Right lobe of liver (tissue), 4 donors: ENCODE data around the gene TBCB.

Experiments used
- POLR2A ChIP-seq: fragments of 450-650 bp; IDR thresholded peaks from one replicate; pipeline ENCODE4 v1.6.1; 2017; ENCODE audit warnings: antibody characterized with exemption, mild to moderate bottlenecking
- TF ChIP-seq, protein P1 (sequence below), 4 donors: fragments of 200-600 bp in 3 of 4; fragments of 450-650 bp in 1 of 4; IDR thresholded peaks; one replicate each; pipeline versions ENCODE4 v1.5.1 to v1.8.0; 2016 to 2022; ENCODE audit warnings: antibody characterized with exemption in 4 of 4, mild to moderate bottlenecking in 2 of 4
- donor health status: DM: no; HTN: no; CAD: no.
- donor health status: DM: no; HTN: no; CAD: no.
- donor health status: DM: no; HTN: yes; CAD: no.

DNA sequence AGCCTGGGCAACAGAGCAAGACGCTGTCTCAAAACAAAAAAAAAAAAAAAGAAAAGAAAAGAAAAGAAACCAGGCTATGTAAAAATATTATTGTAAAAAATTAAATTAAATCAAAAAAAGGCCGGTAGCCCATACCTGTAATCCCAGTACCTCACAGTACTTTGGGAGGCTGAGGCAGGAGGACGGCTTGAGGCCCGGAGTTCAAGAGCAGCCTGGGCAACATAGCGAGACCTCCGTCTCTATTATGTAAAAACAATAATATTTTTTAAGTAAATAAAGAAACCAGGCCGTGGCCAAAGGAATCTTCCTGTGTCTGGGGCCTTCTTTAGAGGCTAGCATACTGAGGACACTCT lies 23.8 kb downstream of the TBCB start:
- TF ChIP-seq, protein P1, sequence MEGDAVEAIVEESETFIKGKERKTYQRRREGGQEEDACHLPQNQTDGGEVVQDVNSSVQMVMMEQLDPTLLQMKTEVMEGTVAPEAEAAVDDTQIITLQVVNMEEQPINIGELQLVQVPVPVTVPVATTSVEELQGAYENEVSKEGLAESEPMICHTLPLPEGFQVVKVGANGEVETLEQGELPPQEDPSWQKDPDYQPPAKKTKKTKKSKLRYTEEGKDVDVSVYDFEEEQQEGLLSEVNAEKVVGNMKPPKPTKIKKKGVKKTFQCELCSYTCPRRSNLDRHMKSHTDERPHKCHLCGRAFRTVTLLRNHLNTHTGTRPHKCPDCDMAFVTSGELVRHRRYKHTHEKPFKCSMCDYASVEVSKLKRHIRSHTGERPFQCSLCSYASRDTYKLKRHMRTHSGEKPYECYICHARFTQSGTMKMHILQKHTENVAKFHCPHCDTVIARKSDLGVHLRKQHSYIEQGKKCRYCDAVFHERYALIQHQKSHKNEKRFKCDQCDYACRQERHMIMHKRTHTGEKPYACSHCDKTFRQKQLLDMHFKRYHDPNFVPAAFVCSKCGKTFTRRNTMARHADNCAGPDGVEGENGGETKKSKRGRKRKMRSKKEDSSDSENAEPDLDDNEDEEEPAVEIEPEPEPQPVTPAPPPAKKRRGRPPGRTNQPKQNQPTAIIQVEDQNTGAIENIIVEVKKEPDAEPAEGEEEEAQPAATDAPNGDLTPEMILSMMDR (IDR thresholded peaks at IDR 0.05) = no peak
- no peak for TF ChIP-seq POLR2A
